22Rv1 (cell line): ENCODE data around the gene CYP27C1.

Experiments
- CTCF ChIP-seq: fragments of 450-650 bp; IDR thresholded peaks from 2 replicates; pipeline ENCODE4 v1.5.1; 2017; ENCODE audit warnings: mild to moderate bottlenecking
- ZFX ChIP-seq: fragments of 450-650 bp; IDR thresholded peaks from 2 replicates; pipeline ENCODE4 v1.6.1; 2017; ENCODE audit warnings: antibody characterized with exemption, borderline replicate concordance

GRCh38 chr2:127216095-127216494, 4.0 kb downstream of the CYP27C1 start:
- no peak for TF ChIP-seq CTCF
- TF ChIP-seq ZFX, result no peak
